Endodermal cell (in vitro differentiated cells): ENCODE measurements around the gene PGS1. TPM values are rescaled to one million over a fixed set of nuclear protein-coding genes. Genes with fewer than 3 reads are reported as not detected.

ENCODE experiments used
- DNase-seq: peaks from one replicate; pipeline ENCODE4 v3.0.0-alpha.2; 2017
- H3K27ac ChIP-seq: 2 replicates; pipeline ENCODE4 v1.5.1; 2013; ENCODE audit warnings: mild to moderate bottlenecking, low read depth, low read length, moderate library complexity
- H3K27me3 ChIP-seq: 2 replicates; pipeline ENCODE4 v1.6.1; 2013; ENCODE audit warnings: mild to moderate bottlenecking, low read length, moderate library complexity; ENCODE audit not compliant: insufficient read depth, control insufficient read depth, poor library complexity, severe bottlenecking
- H3K36me3 ChIP-seq: 2 replicates; pipeline ENCODE4 v1.7.0; 2013; ENCODE audit warnings: mild to moderate bottlenecking, low read length, moderate library complexity; ENCODE audit not compliant: control insufficient read depth, insufficient read depth
- H3K4me1 ChIP-seq: one replicate; pipeline ENCODE4 v1.7.0; 2013; ENCODE audit warnings: low read length; ENCODE audit not compliant: control insufficient read depth, insufficient read depth
- H3K4me3 ChIP-seq: 2 replicates; pipeline ENCODE4 v1.5.1; 2013; ENCODE audit warnings: mild to moderate bottlenecking, low read length, moderate library complexity
- H3K9ac ChIP-seq: 2 replicates; pipeline ENCODE4 v1.6.1; 2013; ENCODE audit warnings: mild to moderate bottlenecking, low read length, moderate library complexity; ENCODE audit not compliant: poor library complexity, severe bottlenecking; ENCODE audit errors: extremely low read depth
- H3K9me3 ChIP-seq: 2 replicates; pipeline ENCODE4 v1.6.1; 2013; ENCODE audit warnings: mild to moderate bottlenecking, low read length, moderate library complexity; ENCODE audit not compliant: control insufficient read depth
- H3K27ac Mint-ChIP-seq: 2 replicates; pipeline ENCODE4 v1.8.0; 2020; ENCODE audit warnings: mixed read lengths
- H3K27me3 Mint-ChIP-seq: 2 replicates; pipeline ENCODE4 v1.8.0; 2021; ENCODE audit warnings: mild to moderate bottlenecking, mixed read lengths; ENCODE audit not compliant: insufficient read depth
- H3K36me3 Mint-ChIP-seq: 2 replicates; pipeline ENCODE4 v1.8.0; 2020; ENCODE audit warnings: low read depth, mixed read lengths
- H3K4me1 Mint-ChIP-seq: 2 replicates; pipeline ENCODE4 v1.8.0; 2020; ENCODE audit warnings: mixed read lengths
- H3K4me3 Mint-ChIP-seq: 2 replicates; pipeline ENCODE4 v1.8.0; 2020; ENCODE audit warnings: mild to moderate bottlenecking, moderate library complexity, mixed read lengths
- H3K9me3 Mint-ChIP-seq: 2 replicates; pipeline ENCODE4 v1.8.0; 2020; ENCODE audit warnings: mild to moderate bottlenecking, mixed read lengths
- WGBS, 2 experiments: methylation state at CpG; one replicate each; pipeline versions ENCODE4 v1.1.5 to v1.1.7; 2013; ENCODE audit warnings: missing lambda C conversion rate in 2 of 2, mixed read lengths in 1 of 2; ENCODE audit not compliant: insufficient coverage in 1 of 2, insufficient read length in 1 of 2; 5-methylcytosine and 5-hydroxymethylcytosine counted together
- total RNA-seq, 2 donors: library from RNA; stranded (reverse); fragmentation: NEBNext Ultra II Directional in 1 of 2; extraction: Animal tissue kit (Norgen Biotek cat#: 25700) in 1 of 2; gene quantifications; 2 replicates in 1 of 2; 3 replicates in 1 of 2; pipeline ENCODE4 v1.2.1, GENCODE V29; 2021
- TF ChIP-seq, protein P1 (sequence below): fragments of 200-600 bp; sonication (generic); conservative IDR thresholded peaks from 2 replicates; pipeline ENCODE4 v1.5.0; 2021; ENCODE audit warnings: antibody characterized with exemption, mild to moderate bottlenecking

Gene PGS1
- total RNA-seq, 2 donors from 2014 or later, result 57.1 to 58.2 TPM

DNA sequence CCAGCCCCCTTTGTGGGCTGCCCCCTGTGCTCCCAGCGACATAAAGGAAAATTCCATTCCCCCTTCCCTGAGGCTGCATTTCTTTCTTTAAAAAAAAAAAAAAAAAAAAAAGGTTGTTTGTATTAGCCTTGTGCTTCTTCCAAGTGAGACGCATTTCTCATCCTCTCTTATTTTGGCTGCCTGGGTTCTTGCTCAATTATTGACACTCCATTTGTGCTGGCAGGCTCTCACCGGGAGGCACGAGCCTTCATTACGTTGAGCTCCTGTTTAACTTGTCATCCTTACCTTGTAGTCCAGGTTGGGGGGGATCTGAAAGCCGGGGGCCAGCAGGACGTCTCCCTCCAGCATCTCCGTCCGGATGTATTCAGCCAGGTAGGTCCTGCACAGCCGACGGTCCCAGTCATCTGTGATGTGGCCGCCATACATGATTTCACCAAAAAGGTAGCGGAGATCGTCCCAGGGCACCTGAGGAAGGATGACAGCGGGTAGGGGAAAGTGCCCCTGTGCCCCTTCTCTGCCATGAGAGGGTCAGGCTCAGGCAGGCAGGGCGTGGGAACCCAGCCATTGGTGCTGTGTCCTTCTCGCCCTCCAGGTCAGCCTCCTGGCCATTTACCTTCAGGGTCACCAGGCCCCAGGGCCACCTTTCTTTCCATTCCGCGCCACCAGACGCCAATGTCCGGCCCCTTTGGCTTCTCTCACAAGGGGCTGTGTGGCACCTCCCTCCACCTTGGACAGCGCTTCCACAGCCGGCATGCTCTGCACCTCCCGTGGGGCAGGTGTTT is 50.6 kb downstream of the PGS1 start:
- 93 to 94% methylated on average over 17 to 24 of the region's 24 CpGs for WGBS, 2 experiments
- H3K27ac Mint-ChIP-seq, result no peak overlapping the region
- peaks cover 38% of the 10 kb centered on the region for H3K36me3 Mint-ChIP-seq

DNA sequence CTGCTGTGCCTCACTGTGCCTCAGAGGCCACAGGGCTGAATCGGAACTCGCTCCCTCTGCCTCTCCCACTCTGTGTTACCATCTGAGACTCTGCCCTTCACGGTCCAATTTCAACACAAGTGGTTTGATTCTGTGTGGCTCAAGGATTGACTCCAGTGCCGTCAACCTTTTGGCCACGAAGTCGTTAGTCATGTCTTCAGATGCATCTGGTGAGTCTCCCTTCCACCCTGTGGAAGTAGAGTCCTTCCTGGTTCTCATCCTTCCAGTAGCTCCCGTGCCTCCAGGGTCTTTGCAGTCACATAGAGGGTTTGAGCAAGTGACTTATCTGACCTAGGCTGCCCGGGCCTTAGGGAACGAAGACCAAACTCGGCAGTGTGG is 51.2 kb downstream of the PGS1 start:
- Histone ChIP-seq H3K4me3 (no peak overlapping the region), H3K27ac (no peak overlapping the region), H3K9ac (no peak overlapping the region), H3K36me3 (peaks cover 19% of the 10 kb centered on the region), H3K4me1 (no peaks in the 10 kb centered on the region), H3K9me3 (no peaks in the 10 kb centered on the region), H3K27me3 (no peaks in the 10 kb centered on the region)
- 86 to 88% methylated on average over 10 of the region's 10 CpGs for WGBS, 2 experiments
- peaks cover 4% of the 10 kb centered on the region for H3K4me1 Mint-ChIP-seq
- no peak overlapping the region for H3K27ac Mint-ChIP-seq
- H3K27me3 Mint-ChIP-seq, result no peaks in the 10 kb centered on the region
- peaks cover 34% of the 10 kb centered on the region for H3K36me3 Mint-ChIP-seq
- H3K4me3 Mint-ChIP-seq, result no peak overlapping the region
- TF ChIP-seq, protein P1, sequence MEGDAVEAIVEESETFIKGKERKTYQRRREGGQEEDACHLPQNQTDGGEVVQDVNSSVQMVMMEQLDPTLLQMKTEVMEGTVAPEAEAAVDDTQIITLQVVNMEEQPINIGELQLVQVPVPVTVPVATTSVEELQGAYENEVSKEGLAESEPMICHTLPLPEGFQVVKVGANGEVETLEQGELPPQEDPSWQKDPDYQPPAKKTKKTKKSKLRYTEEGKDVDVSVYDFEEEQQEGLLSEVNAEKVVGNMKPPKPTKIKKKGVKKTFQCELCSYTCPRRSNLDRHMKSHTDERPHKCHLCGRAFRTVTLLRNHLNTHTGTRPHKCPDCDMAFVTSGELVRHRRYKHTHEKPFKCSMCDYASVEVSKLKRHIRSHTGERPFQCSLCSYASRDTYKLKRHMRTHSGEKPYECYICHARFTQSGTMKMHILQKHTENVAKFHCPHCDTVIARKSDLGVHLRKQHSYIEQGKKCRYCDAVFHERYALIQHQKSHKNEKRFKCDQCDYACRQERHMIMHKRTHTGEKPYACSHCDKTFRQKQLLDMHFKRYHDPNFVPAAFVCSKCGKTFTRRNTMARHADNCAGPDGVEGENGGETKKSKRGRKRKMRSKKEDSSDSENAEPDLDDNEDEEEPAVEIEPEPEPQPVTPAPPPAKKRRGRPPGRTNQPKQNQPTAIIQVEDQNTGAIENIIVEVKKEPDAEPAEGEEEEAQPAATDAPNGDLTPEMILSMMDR, result no peak
- DNase-seq, result no peak
- H3K9me3 Mint-ChIP-seq, result no peaks in the 10 kb centered on the region

More for the DNA sequence above, 50.6 kb downstream of the PGS1 start:
- Histone ChIP-seq H3K9me3 (no peaks in the 10 kb centered on the region), H3K4me1 (no peaks in the 10 kb centered on the region), H3K36me3 (peaks cover 25% of the 10 kb centered on the region), H3K9ac (no peak overlapping the region), H3K27ac (no peak overlapping the region), H3K4me3 (no peak overlapping the region), H3K27me3 (no peaks in the 10 kb centered on the region)
- no peak for DNase-seq
- Mint-ChIP-seq H3K4me1 (peaks cover 3% of the 10 kb centered on the region), H3K27me3 (no peaks in the 10 kb centered on the region), H3K9me3 (no peaks in the 10 kb centered on the region), H3K4me3 (no peak overlapping the region)
- TF ChIP-seq, protein P1, result no peak

DNA sequence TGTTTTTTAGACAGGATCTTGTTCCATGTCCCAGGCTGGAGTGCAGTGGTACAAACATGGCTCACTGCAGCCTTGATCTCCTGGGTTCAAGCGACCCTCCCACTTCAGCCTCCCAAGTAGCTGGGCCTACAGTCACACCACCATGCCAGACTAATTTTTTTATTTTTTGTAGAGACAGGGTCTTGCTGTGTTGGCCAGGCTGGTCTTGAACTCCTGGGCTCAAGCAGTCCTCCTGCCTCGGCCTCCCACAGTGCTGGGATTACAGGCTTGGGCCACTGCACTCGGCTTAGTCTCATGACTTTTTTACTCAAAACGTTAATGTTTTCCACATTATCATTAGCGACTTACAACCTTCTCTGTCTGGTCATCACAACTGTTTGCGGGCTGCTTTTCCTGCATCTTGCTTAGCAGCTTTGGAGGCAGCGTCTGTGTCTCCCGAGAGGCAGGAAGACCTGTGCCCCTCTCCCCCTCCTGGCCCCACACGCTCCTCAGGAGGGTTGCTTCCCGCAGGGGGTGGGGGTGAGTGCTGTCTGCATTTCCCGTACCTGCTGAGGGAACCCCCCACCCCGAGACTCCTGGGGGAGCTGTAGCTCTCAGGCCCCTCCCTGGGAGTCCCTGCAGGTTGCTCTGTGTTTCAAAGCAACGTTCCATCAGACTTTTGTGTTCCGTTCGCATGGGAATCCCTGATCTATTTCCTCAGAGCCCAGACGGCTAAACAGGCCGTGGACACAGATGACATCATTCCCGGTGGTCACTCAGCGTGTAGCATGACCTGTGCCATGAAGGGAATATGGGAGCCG is 52.6 kb downstream of the PGS1 start:
- Mint-ChIP-seq H3K9me3 (no peaks in the 10 kb centered on the region), H3K27ac (no peak overlapping the region), H3K4me1 (peaks cover 7% of the 10 kb centered on the region), H3K36me3 (peaks cover 27% of the 10 kb centered on the region), H3K4me3 (no peak overlapping the region), H3K27me3 (no peaks in the 10 kb centered on the region)
- no peak overlapping the region for H3K9ac ChIP-seq
- H3K4me1 ChIP-seq, result no peaks in the 10 kb centered on the region
- peaks cover 13% of the 10 kb centered on the region for H3K36me3 ChIP-seq
- H3K27ac ChIP-seq, result no peak overlapping the region
- no peaks in the 10 kb centered on the region for H3K9me3 ChIP-seq
- DNase-seq, result no peak
- WGBS, 2 experiments, result 75 to 76% methylated on average over 16 to 20 of the region's 20 CpGs
- no peaks in the 10 kb centered on the region for H3K27me3 ChIP-seq
- TF ChIP-seq, protein P1, result no peak
- H3K4me3 ChIP-seq, result no peak overlapping the region
